ENCODE results near the gene CORO1C.

CORO1C gene

DNA sequence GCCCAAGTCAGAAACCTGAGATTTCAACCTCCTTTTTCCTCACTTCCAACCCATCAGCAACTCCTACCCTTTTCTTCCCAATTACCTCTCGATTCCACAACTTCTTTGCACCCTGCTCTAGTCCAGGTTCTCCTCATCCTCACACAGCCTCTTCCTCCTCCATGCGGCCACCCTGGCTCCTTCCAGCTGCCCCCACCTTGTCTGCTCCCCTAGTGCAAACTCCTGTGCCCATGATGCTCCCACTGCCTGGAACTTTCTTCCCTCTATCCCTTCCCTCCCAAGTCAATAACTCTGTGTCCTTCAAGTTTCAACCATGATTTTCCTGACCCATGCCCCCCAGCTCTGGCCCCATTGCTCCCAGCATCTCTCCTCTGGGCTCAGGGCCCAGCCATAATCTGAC lies 115.0 kb downstream of the CORO1C start:
- no peak for DNase-seq (ENCODE audit: low read depth in 3 of 3)

DNA sequence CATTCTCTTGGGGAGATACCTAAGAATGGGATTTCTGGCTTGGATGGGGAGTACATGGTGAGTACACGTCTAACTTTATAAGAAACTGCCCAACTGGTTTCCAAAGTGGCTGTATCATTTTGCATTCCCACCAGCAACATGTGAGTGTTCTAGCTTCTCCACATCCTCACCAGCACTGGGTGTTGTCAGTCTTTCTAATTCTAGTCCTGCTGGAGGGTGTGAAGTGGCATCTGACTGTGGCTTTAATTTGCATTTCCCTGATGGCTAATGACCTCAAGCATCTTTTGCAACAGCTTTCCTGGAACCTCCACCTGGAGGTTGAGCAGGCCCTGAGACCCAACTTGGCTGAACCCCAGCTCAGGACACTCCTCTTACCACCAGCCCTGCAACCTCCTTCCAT lies 115.4 kb downstream of the CORO1C start:
- no peak for DNase-seq (ENCODE audit: low read depth in 3 of 3)

DNA sequence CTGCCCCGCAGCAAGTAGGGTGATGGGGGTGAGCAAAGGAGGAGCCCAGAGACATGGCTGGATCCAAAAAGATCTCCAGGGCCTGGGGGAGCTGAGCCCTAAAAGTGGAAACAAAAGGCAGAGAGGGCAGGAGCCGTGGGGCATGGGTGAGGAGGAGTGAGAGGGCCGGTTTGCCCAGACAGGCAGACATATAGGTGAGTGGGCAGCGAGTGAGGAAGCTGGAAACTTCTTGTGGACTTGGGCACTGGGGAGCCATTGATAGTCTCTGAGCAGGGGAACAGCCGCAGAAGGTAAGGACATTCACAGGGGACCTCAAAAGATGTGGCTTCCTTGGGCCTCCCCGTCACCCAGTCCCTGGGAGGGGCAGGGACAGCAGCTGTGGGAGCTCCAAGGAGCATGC lies 116.7 kb downstream of the CORO1C start:
- no peak for DNase-seq (ENCODE audit: low read depth in 3 of 3)

DNA sequence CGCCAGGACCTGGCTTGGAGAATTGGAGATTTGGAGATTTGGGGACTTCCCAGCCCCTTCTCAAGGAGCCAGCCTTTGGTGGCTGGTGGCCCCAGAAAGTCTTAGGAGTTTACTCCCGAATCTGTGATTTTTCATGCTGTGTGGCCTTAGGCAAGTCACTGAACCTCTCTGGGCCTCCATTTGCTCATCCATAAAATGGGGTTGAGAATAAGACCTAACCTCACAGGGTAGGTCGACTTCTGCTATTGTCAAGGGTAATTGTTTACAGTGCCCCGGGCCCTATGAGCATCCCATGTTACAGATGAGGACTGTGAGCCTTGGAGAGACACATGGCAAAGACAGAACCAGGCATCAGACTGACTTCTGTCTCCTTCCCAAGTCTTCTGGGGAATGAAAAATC lies 117.3 kb downstream of the CORO1C start:
- DNase-seq (ENCODE audit: low read depth in 3 of 3) = no peak

DNA sequence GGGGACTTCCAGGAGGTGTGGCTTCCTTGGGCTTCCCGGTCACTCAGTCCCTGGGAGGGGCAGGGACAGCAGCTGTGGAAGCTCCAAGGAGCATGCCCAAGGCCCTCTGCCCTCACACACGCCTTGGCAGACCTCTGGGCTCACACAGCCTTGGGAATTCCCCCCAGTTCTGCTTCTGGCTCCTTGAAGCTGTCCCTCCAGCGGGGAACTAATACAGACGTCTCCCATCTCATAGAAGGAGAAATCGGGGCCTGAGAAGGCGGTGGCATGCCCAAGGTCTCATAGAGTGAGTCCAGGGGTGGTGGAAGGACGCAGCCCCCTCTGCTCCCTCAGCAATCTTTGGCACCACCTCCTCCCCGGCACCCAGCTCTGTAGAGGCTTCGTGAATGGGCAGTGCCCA lies 117.8 kb downstream of the CORO1C start:
- DNase-seq (ENCODE audit: low read depth in 3 of 3) = no peak

DNA sequence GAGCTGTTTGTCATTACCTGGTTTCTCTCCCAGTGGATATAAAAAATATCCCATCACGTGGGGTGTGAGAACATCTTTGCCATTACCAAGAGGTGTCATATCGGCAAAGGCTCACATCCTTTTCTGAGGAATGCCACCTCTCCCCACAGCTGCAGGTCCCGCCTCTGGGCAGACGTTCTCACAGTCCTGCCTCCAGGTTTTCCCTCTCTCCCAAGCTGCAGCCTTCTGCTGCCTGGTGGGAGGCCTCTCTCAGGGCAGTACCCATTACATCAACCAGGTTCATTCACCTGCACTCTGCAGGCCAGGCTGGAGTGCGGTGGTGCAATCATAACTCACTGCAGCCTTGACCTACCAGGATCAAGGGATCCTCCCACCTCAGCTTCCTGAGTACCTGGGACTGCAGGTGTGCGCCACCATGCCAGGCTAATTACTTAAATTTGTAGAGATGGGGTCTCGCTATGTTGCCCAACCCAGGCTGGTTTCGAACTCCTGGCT lies 118.5 kb downstream of the CORO1C start:
- DNase-seq (ENCODE audit: low read depth in 3 of 3) = no peak

DNA sequence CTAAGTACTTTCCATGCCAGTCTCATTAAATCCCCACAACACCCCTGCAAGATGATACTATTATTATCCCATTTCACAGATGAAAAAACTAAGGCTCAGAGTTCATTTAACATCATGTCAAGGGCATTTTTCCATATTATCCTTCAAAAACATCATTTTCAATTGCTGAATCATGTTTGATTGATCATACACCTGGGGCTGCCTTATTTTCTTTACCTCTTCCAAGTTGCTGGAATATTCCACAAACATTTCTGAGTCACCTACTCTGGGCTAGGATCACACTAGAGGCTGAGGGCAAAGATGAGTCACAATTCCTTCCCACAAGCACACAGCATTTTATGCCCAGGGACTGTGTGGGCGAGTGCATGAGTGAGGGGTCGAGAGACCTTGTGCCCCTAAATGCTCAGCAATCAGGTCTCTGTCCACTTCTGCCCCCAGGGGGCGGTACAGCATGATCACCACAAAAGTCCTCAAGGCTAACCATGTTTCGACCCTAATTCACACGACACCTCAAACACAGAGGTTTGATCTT lies 119.4 kb downstream of the CORO1C start:
- peak in 1 of 3 experiments; percentile 47 for DNase-seq (ENCODE audit: low read depth in 3 of 3)

DNA sequence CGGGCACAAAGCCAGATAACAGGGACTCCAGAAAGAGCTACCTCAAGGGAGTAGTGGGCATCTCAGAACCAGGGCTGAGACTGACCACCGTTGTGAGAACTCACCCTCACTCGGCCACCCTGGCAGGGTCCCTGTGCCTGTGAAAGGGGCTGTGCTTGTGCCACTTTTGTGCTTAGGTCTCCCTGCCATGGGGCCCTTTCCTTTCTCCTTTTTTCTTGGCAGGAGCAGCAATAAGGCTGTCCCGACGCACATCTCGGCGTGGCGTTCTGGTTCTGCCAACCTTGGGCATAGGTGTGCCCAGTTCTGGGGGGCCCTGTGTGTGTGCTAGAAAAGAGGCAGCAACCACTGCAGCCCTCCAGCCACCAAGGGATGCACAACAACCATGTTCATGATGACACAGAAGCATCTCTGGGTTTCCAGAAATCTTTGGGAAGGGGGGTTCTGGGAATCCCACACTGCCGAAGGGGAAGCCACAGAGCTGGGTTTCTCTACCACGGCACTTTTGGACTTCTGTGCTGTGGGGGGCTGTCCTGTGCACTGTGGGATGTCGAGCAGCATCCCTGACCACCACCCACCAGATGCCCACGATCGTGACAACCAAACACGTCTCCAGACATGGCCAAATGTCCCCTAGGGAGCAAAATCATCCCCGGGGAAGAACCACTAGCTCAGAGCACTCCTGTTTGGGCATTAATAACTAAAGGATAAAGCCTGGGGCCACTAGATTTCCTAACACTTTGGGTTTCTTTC lies 120.3 kb downstream of the CORO1C start:
- no peak for DNase-seq (ENCODE audit: low read depth in 3 of 3)

DNA sequence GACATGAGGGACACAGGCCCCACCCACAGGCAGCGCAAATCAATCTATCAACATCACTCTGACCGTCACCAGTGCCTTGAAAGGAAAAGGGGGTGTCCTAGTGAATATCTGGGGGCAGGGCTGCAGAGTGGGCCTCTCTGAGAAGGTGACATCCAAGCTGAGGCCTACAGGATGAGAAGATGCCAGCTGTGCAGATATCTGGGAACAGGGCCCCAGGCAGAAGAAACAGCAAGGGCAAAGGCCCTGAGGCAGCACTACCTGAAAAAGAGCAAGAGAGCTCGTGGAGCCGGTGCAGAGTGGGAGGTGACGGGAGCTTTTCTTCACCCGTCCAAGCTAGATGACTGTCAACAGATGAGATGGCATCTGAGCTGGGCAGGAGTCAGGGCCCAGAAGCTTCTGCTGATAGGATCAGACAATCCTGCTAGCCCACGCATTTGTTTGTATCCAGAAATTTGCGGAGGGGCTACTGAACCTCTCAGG lies 120.9 kb downstream of the CORO1C start:
- DNase-seq (ENCODE audit: low read depth in 3 of 3) = no peak

DNA sequence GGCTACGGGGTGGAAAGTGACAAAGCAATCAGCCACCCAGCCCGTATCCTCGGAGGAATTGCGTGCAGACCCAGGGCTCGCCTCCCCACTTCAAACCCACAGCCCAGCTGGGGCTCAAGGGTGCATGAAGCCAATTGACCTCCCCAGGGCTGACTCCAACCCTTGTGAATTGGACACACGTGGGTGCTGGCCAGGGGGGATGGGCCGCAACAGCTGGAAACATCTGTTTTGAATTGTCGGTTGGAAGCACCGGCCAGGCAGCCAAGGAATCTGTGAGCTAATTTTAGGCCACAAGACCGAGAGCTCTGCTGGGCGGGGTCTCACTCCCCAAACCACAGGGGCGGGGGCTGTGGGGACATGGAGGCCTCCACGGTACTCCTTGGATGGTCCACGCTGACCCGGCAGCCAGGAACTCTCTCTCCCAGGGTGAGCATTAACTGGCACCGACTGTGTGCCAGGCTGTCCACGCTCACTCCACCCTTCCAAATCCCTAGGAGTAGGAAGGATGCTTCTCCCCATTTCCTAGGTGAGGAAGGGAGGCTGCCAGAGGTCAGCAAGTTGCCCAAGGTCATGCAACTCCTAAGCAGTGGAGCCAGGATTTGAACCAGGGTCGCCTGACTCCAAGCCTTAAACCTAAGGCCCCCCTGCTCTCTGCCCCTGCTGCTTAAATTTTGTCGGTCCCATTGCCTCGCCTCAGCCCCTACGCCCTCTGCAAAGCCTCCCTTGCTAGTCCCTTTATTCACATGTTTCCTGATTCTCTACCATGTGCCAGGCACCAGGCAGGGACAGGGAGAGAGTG lies 121.6 kb downstream of the CORO1C start:
- no peak for DNase-seq (ENCODE audit: low read depth in 3 of 3)

DNA sequence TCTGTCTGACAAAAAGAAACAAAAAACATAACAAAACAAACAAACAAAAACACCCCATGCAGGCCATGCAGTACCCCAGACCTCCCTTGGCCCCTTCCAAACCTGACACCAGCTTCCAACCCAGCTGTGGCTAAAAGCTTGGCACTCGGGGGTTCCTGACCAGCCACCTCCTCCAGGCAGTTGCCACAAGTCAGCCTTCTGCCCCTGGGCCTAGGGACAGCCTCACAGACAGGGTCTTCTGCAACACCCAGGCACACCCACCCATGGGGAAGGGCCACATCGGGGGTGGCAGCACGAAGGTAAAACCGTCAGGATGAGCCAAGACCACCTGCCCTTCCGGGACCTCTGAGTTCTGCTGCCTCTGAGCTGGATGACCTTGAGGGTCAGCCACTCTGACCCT lies 122.7 kb downstream of the CORO1C start:
- no peak for DNase-seq (ENCODE audit: low read depth in 3 of 3)

DNA sequence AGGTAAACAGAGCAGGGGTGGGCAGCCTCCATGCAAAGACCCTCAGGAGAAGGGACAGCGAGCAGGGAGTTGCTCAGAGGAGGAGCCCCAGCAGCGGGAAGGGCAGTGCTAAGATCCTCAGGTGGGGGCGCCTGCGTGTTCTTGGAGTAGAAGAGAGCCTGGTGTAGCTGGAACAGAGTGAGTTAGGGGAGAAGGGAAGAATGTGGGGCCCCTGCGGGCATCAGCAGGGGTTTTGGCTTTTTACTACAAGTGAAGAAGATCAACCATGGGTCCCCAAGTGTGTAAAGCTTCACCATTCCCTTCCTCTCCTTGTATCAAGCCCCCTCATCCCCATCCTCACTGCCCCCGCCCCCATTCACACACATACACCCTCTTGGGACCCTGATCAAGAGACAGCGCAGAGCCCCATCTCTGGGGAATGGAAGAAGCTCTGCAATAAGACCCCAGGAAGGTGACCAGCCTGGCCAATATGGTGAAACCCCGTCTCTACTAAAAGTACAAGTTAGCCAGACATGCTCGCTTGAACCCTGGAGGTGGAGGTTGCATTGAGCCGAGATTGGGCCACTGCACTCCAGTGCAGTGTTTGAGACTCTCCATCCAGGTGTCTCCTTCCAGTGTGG lies 123.2 kb downstream of the CORO1C start:
- DNase-seq (ENCODE audit: low read depth in 3 of 3) = no peak

DNA sequence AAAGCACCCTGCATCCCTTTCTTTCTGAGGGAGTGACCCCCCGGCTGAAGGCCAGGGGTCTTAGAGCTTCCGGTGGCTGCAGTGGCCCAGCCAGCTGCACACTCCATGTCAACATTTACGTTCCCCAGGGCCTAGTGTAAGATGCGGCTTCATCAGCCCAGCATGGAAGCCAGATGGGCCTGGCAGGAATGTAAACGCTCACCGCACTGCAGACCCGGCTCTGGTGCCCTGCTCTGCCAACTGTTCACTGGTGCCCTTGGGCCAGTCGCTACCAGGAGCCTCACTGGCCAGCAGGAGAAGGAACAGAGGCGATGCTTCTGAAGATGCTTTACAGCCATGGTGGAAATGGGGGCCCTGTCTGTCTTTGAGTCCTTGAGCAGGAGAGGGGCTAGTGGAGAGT lies 124.8 kb downstream of the CORO1C start:
- no peak for DNase-seq (ENCODE audit: low read depth in 3 of 3)

DNA sequence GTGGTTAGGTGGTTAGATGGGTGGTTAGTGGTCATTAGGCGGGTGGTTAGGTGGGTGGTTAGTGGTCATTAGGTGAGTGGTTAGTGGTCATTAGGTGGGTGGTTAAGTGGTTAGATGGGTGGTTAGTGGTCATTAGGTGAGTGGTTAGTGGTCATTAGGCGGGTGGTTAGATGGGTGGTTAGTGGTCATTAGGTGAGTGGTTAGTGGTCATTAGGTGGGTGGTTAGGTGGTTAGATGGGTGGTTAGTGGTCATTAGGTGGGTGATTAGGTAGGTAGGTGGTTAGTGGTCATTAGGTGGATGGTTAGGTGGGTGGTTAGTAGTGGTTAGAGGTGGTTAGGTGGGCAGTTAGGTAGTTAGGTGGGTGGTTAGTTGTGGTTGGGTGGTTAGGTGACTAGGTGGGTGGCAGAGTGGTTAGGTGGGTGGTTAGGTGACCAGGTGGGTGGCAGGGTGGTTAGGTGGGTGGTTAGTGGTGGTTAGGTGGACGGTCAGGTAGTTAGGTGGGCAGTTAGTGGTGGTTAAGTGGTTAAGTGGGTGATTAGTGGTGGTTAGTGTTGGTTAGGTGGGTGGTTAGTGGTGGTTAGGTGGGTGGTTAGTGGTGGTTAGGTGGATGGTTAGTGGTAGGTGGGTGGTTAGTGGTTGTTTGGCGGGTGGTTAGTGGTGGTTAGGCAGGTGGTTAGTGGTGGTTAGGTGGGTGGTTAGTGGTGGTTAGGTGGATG lies 125.5 kb downstream of the CORO1C start:
- DNase-seq (ENCODE audit: low read depth in 3 of 3) = no peak

DNA sequence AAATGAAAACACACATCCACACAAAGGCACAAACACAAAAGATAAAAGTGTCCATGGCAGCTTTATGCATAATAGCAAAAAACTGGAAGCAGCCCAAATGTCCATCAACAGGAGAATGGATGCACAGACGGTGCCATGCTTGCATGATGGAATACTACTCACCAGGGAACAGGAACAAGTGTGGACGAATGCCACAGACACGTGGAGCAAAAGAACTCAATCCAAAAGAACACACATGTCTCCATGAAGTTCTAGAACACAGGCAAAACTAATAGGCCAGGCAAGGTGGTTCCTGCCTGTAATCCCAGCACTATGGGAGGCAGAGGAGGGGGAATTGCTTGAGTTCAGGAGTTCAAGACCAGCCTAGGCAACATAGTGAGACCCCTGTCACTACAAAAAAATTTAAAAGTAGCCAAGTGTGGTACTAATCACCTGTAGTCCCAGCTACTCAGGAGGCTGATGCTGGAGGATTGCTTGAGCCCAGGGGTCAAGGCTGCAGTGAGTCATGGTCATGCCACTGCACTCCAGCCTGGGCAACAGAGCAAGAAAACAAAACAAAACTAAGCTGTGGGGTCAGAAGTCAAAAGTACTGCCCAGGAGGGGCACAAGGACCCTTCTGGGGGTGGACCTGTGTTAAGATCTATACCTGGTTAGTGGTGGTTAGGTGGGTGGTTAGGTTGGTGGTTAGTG lies 126.2 kb downstream of the CORO1C start:
- no peak for DNase-seq (ENCODE audit: low read depth in 3 of 3)

DNA sequence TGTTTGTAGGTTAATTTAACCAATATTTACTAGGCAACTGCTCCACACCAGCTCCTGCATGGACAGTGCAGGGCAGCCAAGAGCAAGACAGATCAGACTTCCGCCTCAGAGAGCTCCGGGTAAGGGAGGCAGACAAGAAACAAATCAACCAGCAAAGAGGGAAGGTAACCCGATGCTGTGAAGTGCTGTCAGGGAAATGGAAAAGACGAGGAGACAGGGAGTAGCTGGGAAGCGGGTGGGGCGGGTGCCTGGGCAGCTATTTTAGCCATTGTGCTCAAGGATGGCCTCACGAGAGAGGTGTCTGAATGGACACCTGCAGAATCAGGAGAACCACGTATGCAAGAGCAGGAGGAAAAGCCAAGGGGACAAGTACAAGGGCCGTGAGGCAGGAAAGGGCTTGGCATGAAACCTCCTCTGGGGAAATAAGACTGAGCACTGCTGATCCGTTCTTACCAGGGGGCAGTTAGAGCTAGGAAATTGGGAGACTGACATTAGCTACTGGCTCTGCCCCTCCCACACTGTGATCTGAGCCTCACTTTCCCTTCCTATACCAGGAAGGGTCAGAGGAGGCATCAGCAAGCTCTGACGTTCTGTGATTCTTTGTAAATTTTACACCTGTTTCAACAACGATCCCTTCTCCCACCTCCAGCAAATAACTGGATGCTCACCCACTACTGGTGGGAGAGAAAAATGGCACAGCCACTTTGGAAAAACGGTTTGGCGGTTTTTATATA lies 126.9 kb downstream of the CORO1C start:
- no peak for DNase-seq (ENCODE audit: low read depth in 3 of 3)

DNA sequence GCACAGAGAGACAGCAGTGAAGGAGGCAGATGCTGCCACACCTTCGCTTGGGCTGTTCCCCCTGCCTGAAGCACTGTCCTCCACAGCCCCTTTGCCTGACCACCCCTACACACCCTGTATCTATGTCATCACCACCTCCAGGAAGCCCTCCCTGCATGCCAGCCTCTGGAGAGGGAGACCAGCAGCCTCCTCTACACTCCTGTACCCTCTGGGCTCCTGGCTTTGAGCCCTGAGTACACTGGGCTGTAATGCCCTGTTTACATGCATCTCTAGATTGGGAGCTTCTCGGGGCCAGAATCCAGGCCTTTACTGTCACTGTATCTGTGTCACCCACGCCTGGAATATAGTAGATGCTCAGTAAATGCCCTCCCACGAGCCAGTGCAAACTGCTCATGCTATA lies 127.6 kb downstream of the CORO1C start:
- DNase-seq (ENCODE audit: low read depth in 3 of 3) = no peak

DNA sequence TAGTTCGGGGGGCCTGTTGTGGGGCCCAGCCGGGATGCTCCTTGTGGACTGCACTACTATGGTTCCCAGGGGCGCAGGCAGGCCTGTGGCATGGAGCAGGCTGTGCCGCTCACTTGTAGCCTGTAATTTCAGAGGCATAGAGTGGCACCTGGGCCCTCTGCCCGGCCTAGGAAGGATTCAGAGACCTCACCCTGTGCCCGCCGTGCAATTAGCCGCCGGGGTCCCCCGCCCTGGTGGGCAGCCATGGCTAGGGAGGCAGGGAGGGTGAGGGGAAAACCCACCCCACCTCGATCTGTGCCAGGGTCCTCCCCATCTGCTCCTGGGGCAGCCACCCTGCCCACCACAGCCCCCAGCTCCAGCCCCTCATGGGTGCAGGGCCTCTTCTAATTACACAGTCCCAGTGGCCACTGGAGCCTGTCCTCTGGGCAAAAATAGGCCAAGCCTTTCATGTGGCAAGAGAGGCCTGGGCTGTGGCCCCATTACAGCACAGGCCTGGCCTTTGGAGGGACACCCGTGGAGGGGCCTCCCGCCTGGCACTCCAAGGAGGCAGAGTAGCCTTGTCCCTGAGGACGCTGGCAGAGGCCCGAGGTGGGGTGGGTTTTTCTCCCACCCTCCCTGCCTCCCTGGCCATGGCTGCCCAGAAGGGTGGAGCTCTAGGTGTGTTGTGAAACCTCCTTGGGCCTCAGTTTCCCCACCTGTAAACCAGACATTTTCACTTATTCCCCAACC lies 128.2 kb downstream of the CORO1C start:
- DNase-seq (ENCODE audit: low read depth in 3 of 3) = no peak

DNA sequence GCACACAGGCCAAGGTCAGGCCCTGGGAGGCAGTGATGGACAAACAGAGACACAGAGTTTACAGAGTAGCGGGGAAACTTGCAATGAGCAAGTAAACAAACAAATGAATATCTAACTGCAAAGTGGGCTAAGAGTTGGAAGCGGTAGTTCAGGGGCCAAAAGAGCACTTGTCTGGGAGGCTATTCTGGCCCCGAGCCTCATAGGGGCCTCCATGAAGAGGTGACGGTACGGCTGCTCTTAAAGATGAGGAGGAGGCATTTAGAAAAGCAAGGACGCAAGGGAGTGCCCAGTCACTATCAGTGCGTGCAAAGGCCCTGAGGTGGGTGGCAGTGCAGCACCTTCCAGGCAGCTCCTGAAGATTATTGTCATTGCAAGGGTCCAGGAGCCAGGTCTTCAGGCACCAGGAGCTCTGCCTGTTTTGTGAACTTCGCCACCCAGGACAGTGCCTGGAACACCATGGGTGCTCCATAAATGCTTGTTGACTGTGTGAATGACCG lies 129.1 kb downstream of the CORO1C start:
- DNase-seq (ENCODE audit: low read depth in 3 of 3) = no peak

DNA sequence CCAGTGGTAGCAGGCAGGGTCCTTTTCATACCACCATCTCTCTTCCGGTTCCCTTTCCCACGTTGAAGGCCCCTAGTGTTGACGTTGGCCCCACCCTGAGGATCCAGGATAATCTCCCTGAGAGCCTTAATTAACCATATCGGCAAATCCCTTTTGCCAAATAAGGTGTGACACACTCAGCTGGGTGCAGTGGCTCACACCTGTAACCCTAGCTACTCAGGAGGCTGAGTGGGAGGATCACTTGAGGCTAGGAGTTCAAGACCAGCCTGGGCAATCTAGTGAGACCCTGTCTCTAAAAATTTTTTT lies 130.7 kb downstream of the CORO1C start:
- DNase-seq (ENCODE audit: low read depth in 3 of 3) = no peak
